BLaER1 treated with 17β-estradiol and CSF1 and Interleukin-3, amounts not matched to agents 10 nM and 100 nM (cell line): ENCODE data around the gene REPS2.

Experiments
- H3K27ac ChIP-seq, 11 experiments: shearing (Covaris generic); formaldehyde crosslinking; 2 replicates each; pipeline ENCODE4 v1.8.1; 2022
- H3K27me3 ChIP-seq, 11 experiments: shearing (Covaris generic); formaldehyde crosslinking; 2 replicates each; pipeline ENCODE4 v1.8.1; 2022
- H3K36me3 ChIP-seq, 11 experiments: shearing (Covaris generic); formaldehyde crosslinking; 2 replicates each; pipeline ENCODE4 v1.8.1; 2022
- H3K4me1 ChIP-seq, 10 experiments: shearing (Covaris generic); formaldehyde crosslinking; 2 replicates each; pipeline ENCODE4 v1.8.1; 2022
- H3K4me2 ChIP-seq, 11 experiments: shearing (Covaris generic); formaldehyde crosslinking; 2 replicates each; pipeline ENCODE4 v1.8.1; 2022
- H3K4me3 ChIP-seq, 10 experiments: shearing (Covaris generic); formaldehyde crosslinking; 2 replicates each; pipeline ENCODE4 v1.8.1; 2022
- H3K9ac ChIP-seq, 11 experiments: shearing (Covaris generic); formaldehyde crosslinking; 2 replicates each; pipeline ENCODE4 v1.8.1; 2022
- H3K9me3 ChIP-seq, 11 experiments: shearing (Covaris generic); formaldehyde crosslinking; replicated peaks in 1 of 11; 2 replicates each; pipeline ENCODE4 v1.8.1; 2022
- H4K20me1 ChIP-seq, 11 experiments: shearing (Covaris generic); formaldehyde crosslinking; 2 replicates each; pipeline ENCODE4 v1.8.1; 2022
- Cebpa-rat ChIP-seq, 11 experiments: shearing (Covaris generic); IDR thresholded peaks; 2 replicates each; pipeline ENCODE4 v1.8.1; 2022

The REPS2 gene

GRCh38 chrX:17000751-17001150 is 54.3 kb downstream of the REPS2 start:
- no peak overlapping the region for H3K9ac ChIP-seq
- H3K27ac ChIP-seq = no peak overlapping the region
- no peaks in the 10 kb centered on the region for H3K36me3 ChIP-seq
- TF ChIP-seq Cebpa-rat (IDR thresholded peaks at IDR 0.05) = no peak
- H4K20me1 ChIP-seq = no peaks in the 10 kb centered on the region
- H3K4me2 ChIP-seq = no peak overlapping the region
- peaks cover 0 to 21% (median 11%) of the 10 kb centered on the region in 11 experiments; a peak in 16 of 22 replicates for H3K9me3 ChIP-seq
- peaks cover 73 to 97% (median 92%) of the 10 kb centered on the region in 11 experiments for H3K27me3 ChIP-seq
- no peak overlapping the region for H3K4me3 ChIP-seq
- H3K4me1 ChIP-seq = peaks cover 0 to 5% (median 2%) of the 10 kb centered on the region in 10 experiments; a peak in 11 of 20 replicates

GRCh38 chrX:17005712-17006368 is 59.4 kb downstream of the REPS2 start:
- Histone ChIP-seq H3K4me3 (no peak overlapping the region), H3K27me3 (peaks cover 90 to 100% (median 100%) of the 10 kb centered on the region in 11 experiments), H3K27ac (peak overlapping the region in 7 of 11 experiments; percentile 17 to 36 (median 27); a peak in 7 of 22 replicates), H3K4me1 (peaks cover 0 to 20% (median 11%) of the 10 kb centered on the region in 10 experiments; a peak in 13 of 20 replicates), H4K20me1 (peaks cover 0 to under 1% (median 0%) of the 10 kb centered on the region in 11 experiments; a peak in 2 of 22 replicates), H3K9ac (no peak overlapping the region), H3K9me3 (peaks cover 0 to 21% (median 11%) of the 10 kb centered on the region in 11 experiments; a peak in 16 of 22 replicates), H3K4me2 (peak overlapping the region in 10 of 11 experiments; percentile 14 to 68 (median 45); a peak in 16 of 22 replicates), H3K36me3 (no peaks in the 10 kb centered on the region)
- no peak; a peak in 1 of 22 replicates for TF ChIP-seq Cebpa-rat (IDR thresholded peaks at IDR 0.05)

DNA sequence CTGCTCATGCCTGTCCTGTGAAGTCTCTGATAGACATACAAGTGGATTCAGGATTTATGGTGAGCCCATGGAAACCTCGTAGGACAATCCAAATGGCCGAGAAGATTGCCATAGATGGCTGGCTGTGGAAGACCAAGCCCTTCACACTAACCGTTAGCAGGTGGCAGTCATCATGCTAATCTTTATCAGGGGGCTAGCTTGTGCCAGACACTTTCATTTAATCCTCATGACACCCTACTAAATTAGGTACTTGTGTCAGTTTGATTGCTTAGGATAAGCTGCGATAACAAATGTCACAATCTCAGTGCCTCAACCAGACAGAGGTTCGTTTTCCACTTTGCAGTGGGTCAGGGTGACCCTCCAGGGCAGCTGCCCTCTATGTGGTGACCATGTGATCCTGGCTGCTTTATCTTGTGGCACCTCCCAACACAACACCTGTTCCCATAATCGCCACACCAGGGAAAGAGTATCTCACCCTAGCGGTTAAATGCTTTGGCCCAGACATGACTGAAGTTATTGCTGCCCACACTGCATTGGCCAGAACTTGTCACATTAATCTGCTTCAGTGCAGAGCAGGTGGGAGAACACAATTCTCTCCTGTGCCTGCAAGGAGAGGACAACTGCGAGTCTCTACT is 60.8 kb downstream of the REPS2 start:
- no peaks in the 10 kb centered on the region for H3K36me3 ChIP-seq
- H4K20me1 ChIP-seq = peaks cover 0 to 6% (median 0%) of the 10 kb centered on the region in 11 experiments; a peak in 2 of 22 replicates
- no peak overlapping the region for H3K9ac ChIP-seq
- peaks cover 0 to 7% (median 0%) of the 10 kb centered on the region in 11 experiments; a peak in 8 of 22 replicates for H3K9me3 ChIP-seq
- TF ChIP-seq Cebpa-rat (IDR thresholded peaks at IDR 0.05) = no peak
- peaks cover 0 to 20% (median 11%) of the 10 kb centered on the region in 10 experiments; a peak in 13 of 20 replicates for H3K4me1 ChIP-seq
- peak overlapping the region in 3 of 11 experiments; percentile 6 to 30 (median 26); a peak in 3 of 22 replicates for H3K27ac ChIP-seq
- no peak overlapping the region for H3K4me3 ChIP-seq
- peak overlapping the region in 2 of 11 experiments; percentile 45 to 66; a peak in 3 of 22 replicates for H3K4me2 ChIP-seq
- H3K27me3 ChIP-seq = peaks cover 89 to 100% (median 100%) of the 10 kb centered on the region in 11 experiments

DNA sequence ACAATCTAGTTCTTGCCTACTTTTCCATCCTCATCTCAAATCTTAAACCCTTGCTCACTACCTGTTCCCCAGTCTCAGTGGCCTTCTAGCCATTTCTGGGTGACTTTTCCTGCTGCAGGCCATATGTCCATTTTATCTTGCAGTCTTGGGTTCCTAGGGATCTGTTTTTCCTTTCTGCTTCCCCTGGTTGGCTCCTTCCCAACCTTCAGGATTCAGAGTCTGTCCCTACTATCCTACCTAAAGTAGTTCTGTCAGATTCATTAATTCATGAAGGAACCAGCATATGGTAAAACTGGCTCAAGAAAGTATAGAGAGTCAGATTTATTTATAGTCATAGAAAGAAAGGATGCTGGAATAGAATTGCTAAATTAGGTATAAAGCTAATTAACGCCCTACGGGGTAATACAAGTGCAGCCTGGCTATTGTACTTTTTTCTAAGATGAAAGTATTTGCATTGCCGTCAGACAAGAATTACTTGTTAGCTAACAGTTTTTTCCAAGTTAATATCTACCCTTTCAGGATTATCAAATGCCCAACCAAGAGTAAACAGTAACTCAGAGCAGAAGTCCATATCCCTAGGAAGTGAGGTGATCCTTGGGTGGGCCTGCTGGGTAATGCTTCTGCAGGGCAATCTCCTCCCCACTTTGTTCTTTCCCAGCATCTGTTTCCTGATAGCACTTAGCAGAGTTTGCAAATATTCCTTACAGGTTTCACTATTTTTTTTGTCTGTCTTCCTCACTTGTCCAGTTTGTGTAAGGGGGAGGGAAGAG is 63.6 kb downstream of the REPS2 start:
- Histone ChIP-seq H3K36me3 (no peaks in the 10 kb centered on the region), H3K4me3 (no peak overlapping the region), H3K27ac (no peak overlapping the region), H3K4me2 (no peak overlapping the region), H3K27me3 (peaks cover 90 to 100% (median 100%) of the 10 kb centered on the region in 11 experiments), H4K20me1 (peaks cover 0 to 6% (median 0%) of the 10 kb centered on the region in 11 experiments; a peak in 2 of 22 replicates), H3K9me3 (no peaks in the 10 kb centered on the region), H3K9ac (no peak overlapping the region), H3K4me1 (peaks cover 0 to 20% (median 11%) of the 10 kb centered on the region in 10 experiments; a peak in 13 of 20 replicates)
- no peak for TF ChIP-seq Cebpa-rat (IDR thresholded peaks at IDR 0.05)

GRCh38 chrX:17012465-17012864 is 66.0 kb downstream of the REPS2 start:
- H3K4me3 ChIP-seq = no peak overlapping the region
- H3K4me2 ChIP-seq = no peak overlapping the region
- H3K27ac ChIP-seq = no peak overlapping the region
- no peak overlapping the region for H3K9ac ChIP-seq
- H3K4me1 ChIP-seq = no peaks in the 10 kb centered on the region
- no peaks in the 10 kb centered on the region for H3K9me3 ChIP-seq
- TF ChIP-seq Cebpa-rat (IDR thresholded peaks at IDR 0.05) = no peak
- H4K20me1 ChIP-seq = peaks cover 0 to 6% (median 0%) of the 10 kb centered on the region in 11 experiments; a peak in 2 of 22 replicates
- H3K36me3 ChIP-seq = no peaks in the 10 kb centered on the region
- H3K27me3 ChIP-seq = peaks cover 75 to 92% (median 89%) of the 10 kb centered on the region in 11 experiments

- peaks cover 64 to 90% (median 85%) of the 10 kb centered on the region in 11 experiments for H3K27me3 ChIP-seq
Observed at GRCh38 chrX:17014216-17014615, 67.8 kb downstream of the REPS2 start.

DNA sequence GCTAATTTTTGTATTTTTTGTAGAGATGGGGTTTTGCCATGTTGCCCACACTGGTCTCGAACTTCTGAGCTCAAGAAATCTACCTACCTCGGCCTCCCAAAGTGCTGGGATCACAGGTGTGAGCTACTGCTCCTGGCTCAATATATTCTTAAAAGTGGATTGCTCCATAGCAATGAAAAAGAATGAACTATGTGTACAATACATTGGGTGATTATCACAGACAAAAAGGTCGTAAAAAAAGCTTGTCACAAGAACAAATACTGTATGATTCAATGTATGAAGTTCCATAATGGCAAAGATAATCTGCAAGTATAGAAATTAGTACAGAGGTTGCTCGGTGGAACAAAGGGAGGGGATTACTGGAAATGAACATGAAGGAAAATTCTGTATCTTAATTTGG is 70.7 kb downstream of the REPS2 start:
- Histone ChIP-seq H3K4me1 (peaks cover 0 to 13% (median 0%) of the 10 kb centered on the region in 10 experiments; a peak in 7 of 20 replicates), H3K9ac (no peak overlapping the region), H4K20me1 (no peaks in the 10 kb centered on the region), H3K27ac (no peak overlapping the region), H3K4me3 (no peak overlapping the region), H3K4me2 (no peak overlapping the region), H3K36me3 (no peaks in the 10 kb centered on the region), H3K27me3 (peaks cover 67 to 90% (median 85%) of the 10 kb centered on the region in 11 experiments), H3K9me3 (no peaks in the 10 kb centered on the region)
- no peak for TF ChIP-seq Cebpa-rat (IDR thresholded peaks at IDR 0.05)

More at GRCh38 chrX:17014216-17014615, 67.8 kb downstream of the REPS2 start:
- no peaks in the 10 kb centered on the region for H3K9me3 ChIP-seq
- no peaks in the 10 kb centered on the region for H3K36me3 ChIP-seq
- no peak overlapping the region for H3K4me2 ChIP-seq
- no peak for TF ChIP-seq Cebpa-rat (IDR thresholded peaks at IDR 0.05)
- H3K9ac ChIP-seq = no peak overlapping the region
- no peak overlapping the region for H3K4me3 ChIP-seq
- H3K4me1 ChIP-seq = no peaks in the 10 kb centered on the region
- H3K27ac ChIP-seq = no peak overlapping the region
- 0 out of 22 replicates have a peak, but pooled peaks cover 0 to 6% (median 0%) of the 10 kb centered on the region in 11 experiments for H4K20me1 ChIP-seq

GRCh38 chrX:17020356-17020755 is 73.9 kb downstream of the REPS2 start:
- H3K27ac ChIP-seq = no peak overlapping the region
- TF ChIP-seq Cebpa-rat (IDR thresholded peaks at IDR 0.05) = no peak

More at GRCh38 chrX:17020356-17020755, 73.9 kb downstream of the REPS2 start:
- H3K4me3 ChIP-seq = no peak overlapping the region
- H3K4me1 ChIP-seq = peaks cover 0 to 32% (median 12%) of the 10 kb centered on the region in 10 experiments; a peak in 16 of 20 replicates
- no peak overlapping the region for H3K9ac ChIP-seq
- H3K27me3 ChIP-seq = peaks cover 67 to 92% (median 86%) of the 10 kb centered on the region in 11 experiments
- H3K9me3 ChIP-seq = no peaks in the 10 kb centered on the region
- H3K36me3 ChIP-seq = no peaks in the 10 kb centered on the region
- H4K20me1 ChIP-seq = peaks cover 0 to 6% (median 0%) of the 10 kb centered on the region in 11 experiments; a peak in 1 of 22 replicates
- no peak overlapping the region for H3K4me2 ChIP-seq
